Cerebellar nuclear complex (tissue), 1 donor: ENCODE data around the gene CTIF.

ENCODE experiments used
- DNase-seq, 2 experiments: peaks; one replicate each; lab custom pipeline; 2025; lab: John Stamatoyannopoulos, UW

Gene CTIF

GRCh38 chr18:48886520-48887293 lies 347.9 kb downstream of the CTIF start:
- DNase-seq = no peak

DNA sequence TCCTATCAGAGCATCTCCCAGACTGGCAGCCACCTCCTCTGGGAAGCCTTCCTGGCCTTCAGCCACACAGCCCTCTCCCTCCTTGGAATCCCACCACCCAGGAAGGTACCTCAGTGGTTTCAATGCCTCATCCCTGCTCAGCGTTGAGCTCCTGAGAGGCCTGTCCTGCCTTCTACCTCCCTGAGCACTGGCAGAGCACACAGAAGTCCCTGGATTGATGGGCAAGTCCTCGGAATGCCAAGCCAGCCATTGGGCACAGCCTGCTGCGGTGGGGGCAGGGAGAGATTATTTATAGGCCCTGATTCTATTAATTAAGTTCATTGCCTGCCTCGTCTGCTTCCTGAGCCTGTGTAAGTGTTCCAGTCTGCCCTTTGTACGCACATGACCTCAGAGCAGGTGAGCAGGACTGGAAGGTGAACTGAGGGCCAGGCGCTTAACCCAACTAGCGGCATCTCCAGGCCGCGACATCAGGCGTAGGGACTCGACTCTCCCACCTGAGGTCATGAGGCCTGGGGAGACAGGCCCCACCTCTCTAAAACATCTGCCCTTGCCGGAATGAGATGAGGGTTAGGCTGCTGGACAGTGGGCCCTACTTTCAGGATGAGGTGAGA lies 348.6 kb downstream of the CTIF start:
- DNase-seq = no peak

GRCh38 chr18:48887905-48888772 lies 349.3 kb downstream of the CTIF start:
- DNase-seq = no peak

DNA sequence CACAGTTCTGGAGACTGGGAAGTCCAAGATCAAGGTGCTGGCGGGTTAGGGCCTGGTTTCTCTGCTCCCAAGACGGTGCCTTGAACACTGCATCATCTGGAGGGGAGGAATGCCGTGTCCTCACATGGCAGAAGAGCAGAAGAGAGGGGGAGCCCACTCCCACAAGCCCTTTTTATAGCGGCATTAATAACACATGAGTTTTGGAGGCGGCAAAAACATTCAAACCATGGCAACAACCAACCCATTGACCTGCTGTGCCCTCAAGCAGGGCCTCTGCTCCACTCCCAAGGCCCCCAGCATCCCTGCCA lies 349.9 kb downstream of the CTIF start:
- DNase-seq = no peak

- DNase-seq = no peak
These were observed 350.5 kb downstream of the CTIF start for GRCh38 chr18:48889115-48889941.

DNA sequence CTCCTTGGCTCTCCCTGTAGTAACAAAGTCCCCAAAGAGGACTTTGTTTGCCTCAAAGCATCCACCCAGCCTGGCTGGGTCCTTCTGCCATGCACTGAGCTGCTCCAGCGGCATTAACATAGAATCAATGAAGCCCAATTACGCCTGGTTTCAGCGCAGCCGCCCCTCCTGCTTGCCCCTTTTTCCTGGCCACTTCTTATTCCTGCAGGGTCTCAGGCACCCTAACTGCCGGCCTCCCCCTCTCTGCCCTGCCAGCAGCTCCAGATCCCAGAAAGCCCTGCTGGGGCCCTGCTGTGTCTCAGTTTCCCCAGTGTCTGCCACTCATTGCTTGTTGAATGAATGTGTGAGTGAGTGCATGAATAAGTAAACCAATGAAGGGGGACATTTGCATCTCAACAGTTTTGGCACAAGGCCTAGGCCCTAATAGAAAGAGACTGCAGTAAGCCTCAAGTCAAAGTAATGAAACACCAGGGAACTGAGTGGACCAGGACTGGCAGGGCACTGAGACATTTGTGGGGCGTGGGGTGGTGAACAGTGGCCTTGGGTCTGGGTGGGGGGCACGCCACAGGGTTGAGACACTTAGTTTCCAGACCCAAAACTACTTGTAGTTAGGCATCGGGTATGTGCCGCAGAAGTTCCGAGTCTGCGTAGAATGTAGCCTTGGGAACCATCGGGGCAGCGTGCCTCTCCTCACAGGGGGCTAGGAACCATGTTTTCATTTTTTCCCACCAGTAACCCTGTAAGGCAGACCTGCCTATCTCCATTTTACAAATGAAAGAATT lies 351.3 kb downstream of the CTIF start:
- no peak for DNase-seq

DNA sequence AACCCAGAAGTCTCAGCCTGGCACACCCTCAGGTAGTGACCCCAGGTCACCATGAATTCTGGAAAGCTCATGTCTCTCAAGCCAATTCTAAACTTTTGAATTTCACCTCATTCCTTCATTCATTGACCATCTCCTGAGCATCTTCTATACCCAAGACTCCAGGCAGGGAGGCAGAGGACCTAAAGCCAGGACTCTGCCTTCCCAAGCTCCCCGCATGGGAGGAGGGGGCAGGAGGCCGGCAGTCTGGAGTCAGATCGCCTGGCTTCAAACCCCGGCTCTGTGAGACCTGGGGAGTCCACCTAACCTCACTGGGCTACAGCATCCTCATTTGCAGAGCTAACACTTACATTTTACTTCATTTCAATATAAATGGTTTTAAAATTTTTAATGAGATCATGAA lies 352.9 kb downstream of the CTIF start:
- DNase-seq = no peak

DNA sequence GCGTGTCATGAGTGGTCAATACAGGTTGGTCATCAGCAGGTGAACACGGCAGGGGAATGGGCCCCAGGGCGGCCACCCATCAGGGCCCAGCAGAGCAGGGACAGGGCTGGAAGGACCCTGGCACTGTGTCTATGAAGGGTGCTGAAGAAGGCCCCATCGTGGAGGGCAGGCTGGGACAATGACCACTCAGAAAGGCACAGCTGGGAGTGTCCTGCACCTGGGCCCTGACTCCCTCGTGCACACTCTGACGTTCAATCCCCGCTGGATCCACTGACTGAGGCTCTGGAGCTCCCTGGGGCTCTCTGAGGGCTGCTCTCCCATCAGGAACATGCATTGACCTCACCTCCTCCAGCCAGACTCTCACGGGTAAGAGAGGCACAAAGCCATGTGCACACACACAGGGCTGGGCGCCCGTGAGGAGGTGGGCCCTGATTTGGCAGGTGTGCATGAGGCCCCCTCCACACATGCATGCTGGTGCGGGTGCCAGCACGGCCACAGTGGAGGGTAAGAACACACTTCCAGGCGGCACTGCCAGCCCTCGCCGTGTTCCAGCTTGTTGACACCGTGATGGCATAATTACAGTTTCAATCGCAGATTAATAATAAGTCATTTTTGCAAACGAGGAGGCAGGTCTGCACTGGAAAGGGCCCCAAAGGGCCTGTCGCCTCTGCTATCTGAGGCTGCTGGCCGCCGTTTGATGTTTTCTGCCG lies 353.5 kb downstream of the CTIF start:
- DNase-seq = no peak

DNA sequence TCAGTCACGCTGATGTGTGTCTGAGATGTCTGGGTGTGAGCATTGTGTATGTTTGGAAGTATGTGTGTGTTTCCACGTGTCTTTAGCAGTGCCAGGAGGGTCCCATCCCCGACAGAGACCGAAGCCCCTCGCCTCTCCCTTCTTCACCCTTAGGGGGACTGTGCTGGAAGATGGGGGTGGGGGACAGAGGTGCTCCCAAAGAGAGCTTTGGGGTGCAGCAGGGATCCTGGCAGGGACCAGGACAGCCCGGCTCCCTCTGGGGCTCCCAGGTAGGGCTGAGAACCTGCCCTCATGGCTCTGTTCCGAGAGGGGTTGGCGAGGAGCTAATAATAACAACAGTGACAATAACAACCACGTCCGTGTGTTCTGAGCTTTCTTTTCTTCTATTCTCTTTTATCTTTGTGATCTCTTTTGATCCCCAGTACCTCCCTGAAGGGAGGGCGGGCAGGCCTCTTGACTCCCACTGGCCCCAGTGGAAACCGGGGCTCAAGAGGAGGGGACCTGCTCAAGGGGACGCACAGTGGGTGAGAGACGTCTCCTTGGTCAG lies 354.3 kb downstream of the CTIF start:
- no peak for DNase-seq

GRCh38 chr18:48893608-48894600 lies 355.1 kb downstream of the CTIF start:
- DNase-seq = no peak

DNA sequence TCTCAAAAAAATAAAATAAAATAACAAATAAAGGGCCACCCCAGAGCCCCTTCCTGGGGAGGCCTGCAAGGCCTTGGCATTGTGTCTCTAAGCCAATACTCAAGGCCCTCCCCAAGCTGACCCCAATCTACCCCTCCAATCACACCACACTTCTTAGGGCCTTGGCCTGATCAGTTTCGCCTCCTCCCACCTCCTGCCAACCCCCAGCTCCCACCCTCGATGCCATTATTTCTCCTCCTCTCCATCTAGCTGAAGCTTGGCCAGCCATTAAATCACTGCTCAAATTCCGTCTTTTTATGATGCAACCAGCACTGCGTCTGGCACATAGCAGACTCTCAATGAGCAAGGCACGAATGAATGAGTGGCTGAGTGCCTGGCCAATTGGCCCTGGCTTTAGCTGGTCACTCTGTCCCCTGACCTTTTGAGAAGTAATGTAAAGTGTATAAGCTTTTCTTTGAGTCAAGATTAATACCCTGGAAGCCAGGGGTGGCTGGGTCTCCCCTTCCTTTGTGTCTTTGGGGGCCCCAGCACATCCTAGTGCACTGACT lies 356.0 kb downstream of the CTIF start:
- no peak for DNase-seq

- DNase-seq = no peak
These were observed 357.6 kb downstream of the CTIF start for GRCh38 chr18:48896326-48896874.

DNA sequence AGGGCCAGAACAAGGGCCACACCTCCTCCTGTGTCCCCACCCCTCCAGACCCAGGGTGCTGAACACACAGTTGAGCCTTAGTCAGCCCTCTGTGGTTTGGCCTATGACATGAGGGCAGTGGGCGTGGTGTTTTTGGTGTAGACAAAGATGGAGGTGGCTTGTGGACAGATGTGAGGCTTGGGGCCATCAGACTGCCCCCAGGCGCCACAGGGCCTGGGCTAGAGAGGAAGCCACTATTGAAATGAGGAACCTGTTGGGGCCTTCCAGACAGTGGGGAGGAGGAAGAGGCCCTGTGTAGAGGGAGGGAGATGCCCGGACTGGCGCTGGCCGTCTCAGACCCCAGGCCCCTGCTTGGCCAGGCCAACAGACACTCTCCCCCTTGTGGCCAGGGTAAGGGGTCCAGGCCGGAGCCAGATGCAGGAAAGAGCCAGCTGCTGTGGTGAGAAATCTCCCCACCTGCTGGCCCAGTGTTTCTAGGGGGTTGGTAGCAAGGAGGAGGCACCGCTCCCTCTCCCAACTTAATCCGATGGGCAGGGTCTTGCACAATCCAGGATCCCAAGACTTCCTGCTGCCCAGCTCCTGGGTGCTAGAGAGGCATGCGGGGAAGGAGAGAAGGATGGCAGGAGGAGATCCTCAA lies 358.2 kb downstream of the CTIF start:
- DNase-seq = no peak

GRCh38 chr18:48897531-48897930 lies 358.7 kb downstream of the CTIF start:
- peak; percentile 29 to 30 for DNase-seq

DNA sequence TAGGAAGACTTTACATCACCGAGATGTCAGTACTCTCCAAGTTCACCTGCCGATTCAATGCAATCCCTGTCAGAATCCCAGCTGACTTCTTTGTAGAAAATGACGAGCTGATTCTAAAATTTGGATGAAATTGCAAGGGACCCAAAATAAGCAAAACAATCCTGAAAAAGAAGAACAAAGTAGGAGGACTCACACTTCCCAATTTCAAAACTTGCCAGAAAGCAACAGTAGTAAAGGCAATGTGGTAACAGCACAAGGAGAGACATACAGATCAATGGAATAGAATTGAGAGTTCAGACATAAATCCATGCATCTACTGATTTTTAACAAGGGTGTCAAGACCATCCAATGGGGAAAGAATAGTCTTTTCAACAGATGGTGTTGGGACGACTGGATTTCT lies 359.7 kb downstream of the CTIF start:
- no peak for DNase-seq

DNA sequence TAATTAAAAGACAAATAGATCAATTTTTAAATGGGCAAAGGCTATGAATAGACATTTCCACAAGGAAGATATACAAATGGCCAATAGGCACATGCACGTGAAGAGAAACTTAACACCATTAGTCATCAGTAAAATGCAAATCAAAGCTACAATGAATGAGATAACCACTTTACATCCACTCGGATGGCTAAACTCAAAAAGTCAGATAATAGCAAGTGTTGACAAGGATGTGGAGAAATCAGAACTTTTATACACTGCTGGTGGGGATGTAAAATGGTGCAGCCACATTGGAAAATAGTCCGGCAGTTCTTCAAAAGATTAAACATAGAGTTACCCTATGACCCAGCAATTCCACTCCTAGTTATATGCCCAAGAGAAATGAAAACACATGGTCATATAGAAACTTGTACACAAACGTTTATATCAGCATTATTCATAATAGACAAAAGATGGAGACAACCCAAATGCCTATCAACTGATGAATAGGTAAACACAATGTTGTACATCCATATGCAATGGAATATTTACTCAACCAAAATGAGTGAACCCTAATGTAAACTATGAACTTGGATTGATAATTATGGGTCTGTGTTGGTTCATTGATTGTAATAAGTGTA lies 360.8 kb downstream of the CTIF start:
- DNase-seq = no peak

- no peak for DNase-seq
These were observed 361.6 kb downstream of the CTIF start for GRCh38 chr18:48900469-48900868.
